Kidney epithelial cell (primary cell): Measurements from ENCODE around the gene FSCN2. TPM values are rescaled to one million over a fixed set of nuclear protein-coding genes. Genes with fewer than 3 reads are reported as not detected.

ENCODE experiments used
- DNase-seq: peaks from one replicate; pipeline ENCODE4 v3.0.0-alpha.2; 2010; ENCODE audit warnings: low read depth
- H3K27me3 ChIP-seq: 2 replicates; pipeline ENCODE4 v1.6.0; 2011; ENCODE audit warnings: low read length; ENCODE audit not compliant: control insufficient read depth, insufficient read depth
- H3K36me3 ChIP-seq: 2 replicates; pipeline ENCODE4 v1.5.1; 2011; ENCODE audit warnings: low read length; ENCODE audit not compliant: control insufficient read depth, insufficient read depth
- H3K4me3 ChIP-seq: 2 replicates; pipeline ENCODE4 v1.5.1; 2011; ENCODE audit warnings: low read depth, mild to moderate bottlenecking, control low read depth, low read length
- total RNA-seq: library from RNA; depleted of rRNA; stranded (reverse); fragments of >200 nt; gene quantifications from 2 replicates; pipeline ENCODE4 v1.2.3, GENCODE V29; 2015
- TF ChIP-seq, protein P1 (sequence below): IDR thresholded peaks from 2 replicates; pipeline ENCODE4 v1.5.1; 2011; ENCODE audit warnings: mild to moderate bottlenecking, moderate library complexity, low read length, control low read depth, inconsistent platforms; ENCODE audit not compliant: insufficient read depth, poor library complexity, severe bottlenecking

The FSCN2 gene, protein sequence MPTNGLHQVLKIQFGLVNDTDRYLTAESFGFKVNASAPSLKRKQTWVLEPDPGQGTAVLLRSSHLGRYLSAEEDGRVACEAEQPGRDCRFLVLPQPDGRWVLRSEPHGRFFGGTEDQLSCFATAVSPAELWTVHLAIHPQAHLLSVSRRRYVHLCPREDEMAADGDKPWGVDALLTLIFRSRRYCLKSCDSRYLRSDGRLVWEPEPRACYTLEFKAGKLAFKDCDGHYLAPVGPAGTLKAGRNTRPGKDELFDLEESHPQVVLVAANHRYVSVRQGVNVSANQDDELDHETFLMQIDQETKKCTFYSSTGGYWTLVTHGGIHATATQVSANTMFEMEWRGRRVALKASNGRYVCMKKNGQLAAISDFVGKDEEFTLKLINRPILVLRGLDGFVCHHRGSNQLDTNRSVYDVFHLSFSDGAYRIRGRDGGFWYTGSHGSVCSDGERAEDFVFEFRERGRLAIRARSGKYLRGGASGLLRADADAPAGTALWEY
- 0.29 and 0.41 TPM in 2 replicates for total RNA-seq

DNA sequence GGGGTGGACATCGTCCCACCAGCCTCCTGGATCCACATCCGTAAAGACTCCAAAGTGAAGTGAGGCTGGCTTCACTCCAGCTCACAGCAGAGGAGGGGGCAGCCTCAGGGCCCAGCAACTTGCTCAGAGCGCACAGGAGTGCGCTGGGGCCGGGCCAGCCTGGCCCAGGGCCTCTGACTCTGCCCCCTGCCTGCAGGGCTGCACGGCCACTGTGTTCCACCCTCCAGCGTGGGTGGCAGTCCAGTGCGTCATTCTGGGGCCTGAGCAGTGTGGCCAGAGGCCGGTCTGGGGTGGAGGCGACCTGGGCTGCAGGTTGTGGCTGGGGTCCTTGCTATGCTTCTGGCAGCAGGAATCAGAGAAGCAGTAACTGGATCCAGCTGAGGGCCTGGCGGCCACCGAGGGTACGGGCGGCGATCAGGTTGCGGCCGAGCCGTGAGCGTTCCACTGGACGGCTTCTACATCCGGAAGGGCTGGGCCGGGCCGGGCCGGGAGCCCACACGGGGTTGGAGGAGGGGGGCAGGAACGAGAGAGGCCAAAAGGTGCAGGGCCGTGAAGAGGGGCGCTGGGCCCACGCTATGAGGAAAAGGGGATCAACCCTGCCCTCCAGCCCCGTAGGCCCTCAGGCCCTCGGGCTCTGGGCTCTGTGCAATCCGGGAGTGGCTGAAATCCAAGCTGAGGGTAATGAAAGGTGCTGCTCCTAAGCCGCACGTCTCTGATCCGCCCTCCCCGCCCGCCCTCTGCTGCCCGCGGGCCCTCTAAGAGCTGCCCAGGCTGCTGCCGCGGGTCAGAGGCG is at the start of gene FSCN2:
Gene FSCN2 (plus strand): TSS at position 787 of the 793 bp plus-strand sequence. CDS start 155 bp downstream, outside the sequence.
- Histone ChIP-seq H3K36me3 (no peaks in the 10 kb centered on the region), H3K27me3 (peaks cover 37% of the 10 kb centered on the region), H3K4me3 (no peak within 1 kb of the TSS)
- TF ChIP-seq, protein P1, sequence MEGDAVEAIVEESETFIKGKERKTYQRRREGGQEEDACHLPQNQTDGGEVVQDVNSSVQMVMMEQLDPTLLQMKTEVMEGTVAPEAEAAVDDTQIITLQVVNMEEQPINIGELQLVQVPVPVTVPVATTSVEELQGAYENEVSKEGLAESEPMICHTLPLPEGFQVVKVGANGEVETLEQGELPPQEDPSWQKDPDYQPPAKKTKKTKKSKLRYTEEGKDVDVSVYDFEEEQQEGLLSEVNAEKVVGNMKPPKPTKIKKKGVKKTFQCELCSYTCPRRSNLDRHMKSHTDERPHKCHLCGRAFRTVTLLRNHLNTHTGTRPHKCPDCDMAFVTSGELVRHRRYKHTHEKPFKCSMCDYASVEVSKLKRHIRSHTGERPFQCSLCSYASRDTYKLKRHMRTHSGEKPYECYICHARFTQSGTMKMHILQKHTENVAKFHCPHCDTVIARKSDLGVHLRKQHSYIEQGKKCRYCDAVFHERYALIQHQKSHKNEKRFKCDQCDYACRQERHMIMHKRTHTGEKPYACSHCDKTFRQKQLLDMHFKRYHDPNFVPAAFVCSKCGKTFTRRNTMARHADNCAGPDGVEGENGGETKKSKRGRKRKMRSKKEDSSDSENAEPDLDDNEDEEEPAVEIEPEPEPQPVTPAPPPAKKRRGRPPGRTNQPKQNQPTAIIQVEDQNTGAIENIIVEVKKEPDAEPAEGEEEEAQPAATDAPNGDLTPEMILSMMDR = peak; percentile 20
- no peak for DNase-seq

- TF ChIP-seq, protein P1 = no peak
- no peaks in the 10 kb centered on the region for H3K36me3 ChIP-seq
- H3K4me3 ChIP-seq = no peak overlapping the region
- no peak for DNase-seq
- H3K27me3 ChIP-seq = peaks cover 6% of the 10 kb centered on the region
These were observed 48.8 kb upstream of the FSCN2 start for GRCh38 chr17:81479175-81480071.

GRCh38 chr17:81480140-81481072 is 47.8 kb upstream of the FSCN2 start:
- no peak for DNase-seq
- H3K36me3 ChIP-seq = no peaks in the 10 kb centered on the region
- peaks cover 6% of the 10 kb centered on the region for H3K27me3 ChIP-seq
- TF ChIP-seq, protein P1 = peak; percentile 1
- H3K4me3 ChIP-seq = no peak overlapping the region

GRCh38 chr17:81481073-81481799 is 46.9 kb upstream of the FSCN2 start:
- no peak for DNase-seq
- TF ChIP-seq, protein P1 = no peak

More at GRCh38 chr17:81481073-81481799, 46.9 kb upstream of the FSCN2 start:
- no peaks in the 10 kb centered on the region for H3K36me3 ChIP-seq
- H3K27me3 ChIP-seq = peaks cover 6% of the 10 kb centered on the region
- H3K4me3 ChIP-seq = peak overlapping the region; percentile 41
